Right lobe of liver (tissue), 6 donors: ENCODE measurements around the gene GPR4. TPM values are rescaled to one million over a fixed set of nuclear protein-coding genes. Genes with fewer than 3 reads are reported as not detected.
A peak's percentile ranks its signal among the peaks of the same experiment; 100 is the strongest.

Experiments used
- ATAC-seq, 4 donors: fragments of 200-7000 bp; cut with Tn5 transposase; one replicate each; pipeline ENCODE4 v1.9.1; 2020; ENCODE audit warnings: mild to moderate bottlenecking in 4 of 4, moderate library complexity in 4 of 4
- DNase-seq, 3 donors: peaks; one replicate each; pipeline ENCODE4 v3.0.0-alpha.2; 2020
- H3K27ac ChIP-seq, 3 donors: fragments of 200-600 bp; one replicate each; pipeline ENCODE4 v1.8.0; 2022
- H3K27me3 ChIP-seq, 2 donors: fragments of 200-600 bp; one replicate each; pipeline ENCODE4 v1.8.0; 2022
- H3K36me3 ChIP-seq, 4 donors: fragments of 200-600 bp; sonication (generic) in 1 of 4; one replicate each; pipeline versions ENCODE4 v1.5.1 to v1.8.0; 2017 to 2022; ENCODE audit warnings: control low read depth in 1 of 4
- H3K4me1 ChIP-seq, 4 donors: fragments of 200-600 bp; sonication (generic) in 1 of 4; one replicate each; pipeline versions ENCODE4 v1.5.1 to v1.8.0; 2017 to 2022; ENCODE audit warnings: control low read depth in 1 of 4
- H3K4me3 ChIP-seq, 3 donors: fragments of 200-600 bp; one replicate each; pipeline ENCODE4 v1.8.0; 2022
- H3K9me3 ChIP-seq, 4 donors: fragments of 200-600 bp; sonication (generic) in 1 of 4; one replicate each; pipeline versions ENCODE4 v1.5.1 to v1.8.0; 2017 to 2022; ENCODE audit warnings: control low read depth in 1 of 4
- CTCF ChIP-seq, 4 donors: fragments of 200-600 bp in 3 of 4; fragments of 450-650 bp in 1 of 4; IDR thresholded peaks; one replicate each; pipeline versions ENCODE4 v1.5.1 to v1.8.0; 2016 to 2022; ENCODE audit warnings: antibody characterized with exemption in 4 of 4, mild to moderate bottlenecking in 2 of 4
- POLR2A ChIP-seq: fragments of 450-650 bp; IDR thresholded peaks from one replicate; pipeline ENCODE4 v1.6.1; 2017; ENCODE audit warnings: antibody characterized with exemption, mild to moderate bottlenecking
- WGBS: methylation state at CpG from one replicate; pipeline ENCODE4 v1.1.6; 2018; ENCODE audit warnings: low coverage, low lambda C conversion rate; ENCODE audit not compliant: insufficient coverage; ENCODE audit errors: missing lambda C conversion rate; 5-methylcytosine and 5-hydroxymethylcytosine counted together
- intact Hi-C, 2 donors: fragments of 100-400 bp; cut with DNase I; formaldehyde crosslinking; loops; one replicate each; pipeline versions ENCODE4 v1.11.2 to v1.14.1; 2022
- total RNA-seq, 6 experiments: library from RNA; depleted of rRNA in 2 of 6; stranded (reverse); fragments of >200 nt in 2 of 6; fragmentation: NEBNext Ultra II Directional in 3 of 6; extraction: Animal tissue kit (Norgen Biotek cat#: 25700) in 3 of 6; gene quantifications; one replicate each; pipeline versions ENCODE4 v1.1.0 to v1.2.4, GENCODE V29; 2016 to 2023
- donor health status: DM: no; HTN: yes; CAD: no.
- donor health status: DM: no; HTN: no; CAD: no.
- donor health status: DM: no; HTN: no; CAD: no.
- donor health status: DM: no; HTN: yes; CAD: no.
- donor health status: DM: no; HTN: yes; CAD: no.

The GPR4 gene
- total RNA-seq, 6 experiments from 2014 or later, result 0.83 to 3.1 (median 1.3) TPM

GRCh38 chr19:45598267-45599001 lies 3.6 kb downstream of the GPR4 start:
- H3K9me3 ChIP-seq, result no peaks in the 10 kb centered on the region
- no peak overlapping the region for H3K4me3 ChIP-seq
- peak; percentile 23 to 42 (median 36) for ATAC-seq
- DNase-seq, result no peak
- peak overlapping the region in 1 of 3 donors; percentile 40 for H3K27ac ChIP-seq
- no peaks in the 10 kb centered on the region for H3K27me3 ChIP-seq
- WGBS, result 1% methylated on average over 19 of the region's 22 CpGs
- H3K36me3 ChIP-seq, result no peaks in the 10 kb centered on the region
- TF ChIP-seq CTCF (IDR thresholded peaks at IDR 0.05) (no peak), POLR2A (no peak)
- no peaks in the 10 kb centered on the region for H3K4me1 ChIP-seq
- intact Hi-C loops, result no loop called here

DNA sequence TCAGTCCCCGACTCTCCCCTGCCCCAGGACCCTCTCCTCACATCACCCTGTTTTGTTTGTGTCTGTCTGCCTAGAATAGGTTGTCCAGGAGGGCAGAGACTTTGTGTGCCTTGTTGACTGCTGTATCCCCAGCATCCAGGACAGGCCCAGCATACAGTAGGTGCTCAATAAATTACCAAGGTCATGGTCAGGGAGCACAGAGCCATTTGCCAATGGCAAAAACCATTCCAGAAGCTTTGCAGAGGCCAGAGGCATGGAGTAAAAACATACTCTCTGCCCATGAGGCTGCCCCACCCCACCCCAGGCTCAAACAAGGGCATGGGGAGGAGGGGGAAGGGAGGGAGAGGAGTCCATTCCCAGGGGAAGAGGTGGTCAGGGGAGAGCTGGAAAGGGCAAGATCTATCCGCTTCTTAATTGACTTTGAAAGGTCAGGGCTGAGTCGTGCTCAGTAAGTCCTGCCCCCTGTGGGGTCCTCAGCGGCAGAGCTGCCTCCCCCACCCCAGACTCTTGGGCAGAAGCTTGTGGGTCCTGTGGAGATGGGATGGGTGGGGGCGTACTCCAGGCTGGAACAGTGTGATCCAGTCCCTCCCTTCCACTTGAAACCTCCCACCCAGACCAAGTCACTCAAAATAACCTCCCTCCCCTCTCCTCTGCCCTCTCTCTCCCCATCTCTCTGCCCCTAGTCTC lies 4.4 kb downstream of the GPR4 start:
- no peak overlapping the region for H3K4me3 ChIP-seq
- H3K4me1 ChIP-seq, result no peaks in the 10 kb centered on the region
- no peaks in the 10 kb centered on the region for H3K9me3 ChIP-seq
- 40% methylated on average over 2 of the region's 5 CpGs for WGBS
- no peaks in the 10 kb centered on the region for H3K36me3 ChIP-seq
- peak overlapping the region in 1 of 3 donors; percentile 40 for H3K27ac ChIP-seq
- no peak for TF ChIP-seq CTCF (IDR thresholded peaks at IDR 0.05)
- no peak for TF ChIP-seq POLR2A
- DNase-seq, result no peak
- no peaks in the 10 kb centered on the region for H3K27me3 ChIP-seq
- ATAC-seq, result no peak
- intact Hi-C loops, result no loop called here

GRCh38 chr19:45595814-45596213 lies 6.2 kb downstream of the GPR4 start:
- Histone ChIP-seq H3K4me3 (no peak overlapping the region), H3K9me3 (no peaks in the 10 kb centered on the region), H3K27ac (no peak overlapping the region), H3K36me3 (no peaks in the 10 kb centered on the region), H3K4me1 (no peaks in the 10 kb centered on the region), H3K27me3 (no peaks in the 10 kb centered on the region)
- WGBS, result 52% methylated on average over 6 of the region's 6 CpGs
- TF ChIP-seq POLR2A (no peak), CTCF (IDR thresholded peaks at IDR 0.05) (no peak)
- ATAC-seq, result no peak
- DNase-seq, result no peak
- intact Hi-C loops, result no loop called here

GRCh38 chr19:45593520-45593919 lies 8.5 kb downstream of the GPR4 start:
- WGBS, result 17% methylated on average over 1 of the region's 1 CpG
- Histone ChIP-seq H3K9me3 (no peaks in the 10 kb centered on the region), H3K4me3 (no peak overlapping the region), H3K36me3 (no peaks in the 10 kb centered on the region), H3K27me3 (no peaks in the 10 kb centered on the region), H3K27ac (no peak overlapping the region), H3K4me1 (no peaks in the 10 kb centered on the region)
- ATAC-seq (no peak), DNase-seq (no peak)
- TF ChIP-seq POLR2A (no peak), CTCF (IDR thresholded peaks at IDR 0.05) (no peak)
- intact Hi-C loops, result no loop called here
